Loucy (cell line): Measurements from ENCODE around the gene LYPD3.

Experiments
- H2AFZ ChIP-seq: fragments of 200-600 bp; sonication (generic); 2 replicates; pipeline ENCODE4 v1.6.0; 2016; ENCODE audit warnings: antibody characterized with exemption, mild to moderate bottlenecking, low read length, moderate library complexity
- H3F3A ChIP-seq: fragments of 200-600 bp; 2 replicates; pipeline ENCODE4 v1.6.0; 2016; ENCODE audit warnings: antibody characterized with exemption, low read depth, mild to moderate bottlenecking
- H3K27me3 ChIP-seq: fragments of 200-600 bp; sonication (generic); 2 replicates; pipeline ENCODE4 v1.6.1; 2014; ENCODE audit warnings: low read length, mild to moderate bottlenecking; ENCODE audit not compliant: insufficient read depth, poor library complexity, severe bottlenecking
- H3K36me3 ChIP-seq: fragments of 200-600 bp; sonication (generic); 2 replicates; pipeline ENCODE4 v1.6.1; 2016; ENCODE audit warnings: low read length; ENCODE audit not compliant: insufficient read depth
- H3K4me1 ChIP-seq: fragments of 200-600 bp; sonication (generic); 2 replicates; pipeline ENCODE4 v1.5.1; 2014; ENCODE audit warnings: low read length, mild to moderate bottlenecking; ENCODE audit not compliant: insufficient read depth, poor library complexity, severe bottlenecking
- H3K4me2 ChIP-seq: fragments of 200-600 bp; sonication (generic); 2 replicates; pipeline ENCODE4 v1.6.0; 2014; ENCODE audit warnings: antibody characterized with exemption, low read length, low read depth, mild to moderate bottlenecking; ENCODE audit not compliant: poor library complexity, severe bottlenecking
- H3K4me3 ChIP-seq: fragments of 200-600 bp; sonication (generic); 2 replicates; pipeline ENCODE4 v1.5.1; 2014; ENCODE audit warnings: low read length, mild to moderate bottlenecking, mixed read lengths; ENCODE audit not compliant: poor library complexity, severe bottlenecking
- H3K79me2 ChIP-seq: fragments of 200-600 bp; sonication (generic); 2 replicates; pipeline ENCODE4 v1.6.1; 2014; ENCODE audit warnings: low read length; ENCODE audit not compliant: insufficient read depth
- H3K9ac ChIP-seq: fragments of 200-600 bp; sonication (generic); 2 replicates; pipeline ENCODE4 v1.6.0; 2014; ENCODE audit warnings: mild to moderate bottlenecking, low read depth, low read length, moderate library complexity; ENCODE audit not compliant: poor library complexity, severe bottlenecking
- H3K9me2 ChIP-seq: fragments of 200-600 bp; sonication (generic); replicated peaks from 2 replicates; pipeline ENCODE4 v1.6.1; 2016; ENCODE audit warnings: low read depth, low read length, mixed read lengths
- H3K9me3 ChIP-seq: fragments of 200-600 bp; sonication (generic); 2 replicates; pipeline ENCODE4 v1.6.1; 2014; ENCODE audit warnings: mild to moderate bottlenecking, antibody characterized with exemption, low read length, low read depth; ENCODE audit not compliant: insufficient read depth
- H4K20me1 ChIP-seq: fragments of 200-600 bp; sonication (generic); 2 replicates; pipeline ENCODE4 v1.6.0; 2014; ENCODE audit warnings: antibody characterized with exemption, low read length, mild to moderate bottlenecking; ENCODE audit not compliant: insufficient read depth, poor library complexity, severe bottlenecking
- EZH2phosphoT487 ChIP-seq: fragments of 200-600 bp; IDR thresholded peaks from 2 replicates; pipeline ENCODE4 v1.6.1; 2018; ENCODE audit warnings: antibody characterized with exemption, mild to moderate bottlenecking, moderate library complexity, borderline replicate concordance
- TF ChIP-seq, protein P1 (sequence below): fragments of 200-600 bp; sonication (generic); conservative IDR thresholded peaks from 2 replicates; pipeline ENCODE4 v1.5.1; 2014; ENCODE audit warnings: mild to moderate bottlenecking, antibody characterized with exemption, low read length

LYPD3 gene

DNA sequence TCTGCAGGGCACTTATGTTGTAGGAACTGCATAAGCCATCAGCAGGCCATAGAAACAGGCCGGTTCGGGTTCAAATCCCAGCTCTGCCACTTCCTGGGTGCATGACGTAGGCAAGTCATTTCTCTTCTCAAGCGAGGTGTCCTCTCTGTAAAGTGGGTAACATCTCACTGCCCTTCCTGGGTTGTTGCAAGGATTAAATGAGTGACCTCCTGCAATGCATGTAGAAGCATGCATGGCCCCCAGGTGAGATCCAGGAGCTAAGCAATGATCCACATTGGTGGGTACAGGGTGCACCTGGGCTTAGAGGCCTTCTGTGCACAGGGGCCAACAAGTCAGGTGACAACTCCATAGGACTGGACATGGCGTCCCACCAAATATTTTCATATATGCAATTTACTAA, 25.4 kb upstream of the LYPD3 start:
- no peak overlapping the region for H3K4me2 ChIP-seq
- no peaks in the 10 kb centered on the region for H4K20me1 ChIP-seq

GRCh38 chr19:43489979-43490599, 24.7 kb upstream of the LYPD3 start:
- no peaks in the 10 kb centered on the region for H3K9me3 ChIP-seq
- no peak overlapping the region for H3K4me2 ChIP-seq
- H3K4me1 ChIP-seq = no peaks in the 10 kb centered on the region
- no peaks in the 10 kb centered on the region for H4K20me1 ChIP-seq
- H3K36me3 ChIP-seq = no peaks in the 10 kb centered on the region
- TF ChIP-seq, protein P1, sequence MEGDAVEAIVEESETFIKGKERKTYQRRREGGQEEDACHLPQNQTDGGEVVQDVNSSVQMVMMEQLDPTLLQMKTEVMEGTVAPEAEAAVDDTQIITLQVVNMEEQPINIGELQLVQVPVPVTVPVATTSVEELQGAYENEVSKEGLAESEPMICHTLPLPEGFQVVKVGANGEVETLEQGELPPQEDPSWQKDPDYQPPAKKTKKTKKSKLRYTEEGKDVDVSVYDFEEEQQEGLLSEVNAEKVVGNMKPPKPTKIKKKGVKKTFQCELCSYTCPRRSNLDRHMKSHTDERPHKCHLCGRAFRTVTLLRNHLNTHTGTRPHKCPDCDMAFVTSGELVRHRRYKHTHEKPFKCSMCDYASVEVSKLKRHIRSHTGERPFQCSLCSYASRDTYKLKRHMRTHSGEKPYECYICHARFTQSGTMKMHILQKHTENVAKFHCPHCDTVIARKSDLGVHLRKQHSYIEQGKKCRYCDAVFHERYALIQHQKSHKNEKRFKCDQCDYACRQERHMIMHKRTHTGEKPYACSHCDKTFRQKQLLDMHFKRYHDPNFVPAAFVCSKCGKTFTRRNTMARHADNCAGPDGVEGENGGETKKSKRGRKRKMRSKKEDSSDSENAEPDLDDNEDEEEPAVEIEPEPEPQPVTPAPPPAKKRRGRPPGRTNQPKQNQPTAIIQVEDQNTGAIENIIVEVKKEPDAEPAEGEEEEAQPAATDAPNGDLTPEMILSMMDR = no peak
- TF ChIP-seq EZH2phosphoT487 = no peak
- no peaks in the 10 kb centered on the region for H3K27me3 ChIP-seq
- no peaks in the 10 kb centered on the region for H3K9me2 ChIP-seq
- no peaks in the 10 kb centered on the region for H3F3A ChIP-seq
- H3K9ac ChIP-seq = no peak overlapping the region
- H3K4me3 ChIP-seq = no peak overlapping the region
- no peaks in the 10 kb centered on the region for H3K79me2 ChIP-seq
- no peak overlapping the region for H2AFZ ChIP-seq

More for the DNA sequence above, 25.4 kb upstream of the LYPD3 start:
- no peaks in the 10 kb centered on the region for H3K4me1 ChIP-seq
- H3K4me3 ChIP-seq = no peak overlapping the region
- no peak for TF ChIP-seq EZH2phosphoT487
- TF ChIP-seq, protein P1 = no peak
- no peaks in the 10 kb centered on the region for H3K27me3 ChIP-seq
- no peak overlapping the region for H2AFZ ChIP-seq
- no peaks in the 10 kb centered on the region for H3K9me3 ChIP-seq
- no peaks in the 10 kb centered on the region for H3K79me2 ChIP-seq
- H3K36me3 ChIP-seq = no peaks in the 10 kb centered on the region
- H3K9ac ChIP-seq = no peak overlapping the region
- H3F3A ChIP-seq = no peaks in the 10 kb centered on the region
- H3K9me2 ChIP-seq = no peaks in the 10 kb centered on the region

DNA sequence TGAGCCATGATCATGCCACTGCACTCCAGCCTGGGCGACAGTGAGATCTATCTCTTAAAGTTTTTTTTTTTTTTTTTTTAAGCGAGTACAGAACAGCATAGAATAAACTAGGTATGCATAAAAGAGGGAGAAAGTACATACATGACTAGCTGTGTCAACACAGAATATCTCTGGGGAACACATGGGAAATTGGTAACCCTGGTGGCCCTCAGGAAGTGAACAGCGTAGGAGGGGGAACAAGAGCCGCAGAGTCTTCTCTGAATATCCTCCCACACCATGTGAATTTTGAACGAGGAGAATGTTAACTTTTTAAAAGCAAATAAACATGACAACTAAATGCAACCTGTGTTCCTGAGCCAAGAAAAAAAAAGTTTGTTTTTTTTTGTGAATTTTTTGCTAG, 23.9 kb upstream of the LYPD3 start:
- H3K4me2 ChIP-seq = no peak overlapping the region
- H2AFZ ChIP-seq = no peak overlapping the region
- H3K9me2 ChIP-seq = no peaks in the 10 kb centered on the region
- no peaks in the 10 kb centered on the region for H4K20me1 ChIP-seq
- no peaks in the 10 kb centered on the region for H3K27me3 ChIP-seq
- no peaks in the 10 kb centered on the region for H3K36me3 ChIP-seq
- H3K4me1 ChIP-seq = no peaks in the 10 kb centered on the region
- no peaks in the 10 kb centered on the region for H3F3A ChIP-seq
- no peak overlapping the region for H3K9ac ChIP-seq
- TF ChIP-seq, protein P1 = no peak
- no peak for TF ChIP-seq EZH2phosphoT487
- H3K9me3 ChIP-seq = no peaks in the 10 kb centered on the region
- no peak overlapping the region for H3K4me3 ChIP-seq
- H3K79me2 ChIP-seq = no peaks in the 10 kb centered on the region
